Glomerular visceral epithelial cell (primary cell): ENCODE measurements around the gene HS6ST3.
"Not testable (repeated sequence)": the region's sequence is repeated elsewhere in the genome, so short reads cannot be mapped to it uniquely, and the experiment has no call there.

Experiments used
- DNase-seq: peaks from one replicate; pipeline ENCODE4 v3.0.0-alpha.2; 2016; ENCODE audit errors: extremely low spot score

Gene HS6ST3

GRCh38 chr13:96091164-96092117 lies 1.5 kb downstream of the HS6ST3 start:
- peak; percentile 1 for DNase-seq

- DNase-seq = no peak
These were observed 3.5 kb downstream of the HS6ST3 start for GRCh38 chr13:96093296-96094006.

GRCh38 chr13:96100457-96101220 lies 10.7 kb downstream of the HS6ST3 start:
- DNase-seq = no peak

GRCh38 chr13:96104516-96104915 lies 14.6 kb downstream of the HS6ST3 start:
- no peak for DNase-seq

- not testable (repeated sequence) for DNase-seq
These were observed 18.2 kb downstream of the HS6ST3 start for GRCh38 chr13:96108072-96108471.

GRCh38 chr13:96109125-96109524 lies 19.2 kb downstream of the HS6ST3 start:
- no peak for DNase-seq

GRCh38 chr13:96112936-96113335 lies 23.0 kb downstream of the HS6ST3 start:
- no peak for DNase-seq

- DNase-seq = not testable (repeated sequence)
These were observed 25.5 kb downstream of the HS6ST3 start for GRCh38 chr13:96115368-96115767.

- no peak for DNase-seq
These were observed 30.0 kb downstream of the HS6ST3 start for GRCh38 chr13:96119921-96120320.

- no peak for DNase-seq
These were observed 41.0 kb downstream of the HS6ST3 start for GRCh38 chr13:96130818-96131340.

- no peak for DNase-seq
These were observed 51.1 kb downstream of the HS6ST3 start for GRCh38 chr13:96141032-96141431.

- no peak for DNase-seq
These were observed 69.8 kb downstream of the HS6ST3 start for GRCh38 chr13:96159725-96160124.

- DNase-seq = no peak
These were observed 71.2 kb downstream of the HS6ST3 start for GRCh38 chr13:96161141-96161540.

- no peak for DNase-seq
These were observed 75.9 kb downstream of the HS6ST3 start for GRCh38 chr13:96165840-96166239.

GRCh38 chr13:96172066-96172465 lies 82.2 kb downstream of the HS6ST3 start:
- no peak for DNase-seq

GRCh38 chr13:96178759-96179158 lies 88.9 kb downstream of the HS6ST3 start:
- no peak for DNase-seq

GRCh38 chr13:96179309-96179708 lies 89.4 kb downstream of the HS6ST3 start:
- no peak for DNase-seq

GRCh38 chr13:96181911-96182310 lies 92.0 kb downstream of the HS6ST3 start:
- no peak for DNase-seq

GRCh38 chr13:96185818-96186217 lies 95.9 kb downstream of the HS6ST3 start:
- DNase-seq = no peak

GRCh38 chr13:96191367-96191766 lies 101.5 kb downstream of the HS6ST3 start:
- no peak for DNase-seq

- no peak for DNase-seq
These were observed 103.9 kb downstream of the HS6ST3 start for GRCh38 chr13:96193728-96194310.
